ENCODE data around the gene MAIP1. TPM values are rescaled to one million over a fixed set of nuclear protein-coding genes. Genes with fewer than 3 reads are reported as not detected.

Gene MAIP1
- total RNA-seq, 1 experiment from 2014 or later = 23.5 TPM

- Histone ChIP-seq H3K4me3 (peak overlapping the region; percentile 92), H3K27ac (peak overlapping the region; percentile 81), H3K4me2 (peak overlapping the region; percentile 88), H3K9me3 (ENCODE audit: insufficient read depth, low read depth) (no peaks in the 10 kb centered on the region), H3K36me3 (ENCODE audit: low read depth) (peaks cover 18% of the 10 kb centered on the region), H3F3A (ENCODE audit: insufficient read depth, low read depth) (peaks cover 18% of the 10 kb centered on the region; the same call in 1 of the 2 replicates), H2AFZ (peak overlapping the region; percentile 95), H3K27me3 (ENCODE audit: insufficient read depth, low read depth) (no peaks in the 10 kb centered on the region), H3K9me2 (ENCODE audit: insufficient read depth) (no peaks in the 10 kb centered on the region), H3K79me2 (ENCODE audit: low read depth) (peaks cover 79% of the 10 kb centered on the region), H3K4me1 (replicated peaks; ENCODE audit: insufficient read depth) (peaks cover 28% of the 10 kb centered on the region), H4K20me1 (ENCODE audit: insufficient read depth) (peaks cover 4% of the 10 kb centered on the region; the same call in 1 of the 2 replicates)
- intact Hi-C loops (cut with micrococcal nuclease; ENCODE audit: unreplicated experiment) = no loop called here
- POLR2A ChIA-PET (ENCODE audit: unreplicated experiment) = interaction anchor here (0.6 kb wide), 1 partner anchor 993 kb away, joined by 7 read pairs; no protein-coding TSS in a partner anchor
- TF ChIP-seq EZH2 (IDR thresholded peaks at IDR 0.05; ENCODE audit: low read depth) (no peak), CTCF (conservative IDR thresholded peaks at IDR 0.05) (no peak)
- no peak for DNase-seq
- CTCF ChIA-PET = no interaction called here
- BruUV-seq (replicated peaks) = no TSS peak
Measured at GRCh38 chr2:199956062-199956380, 639 bp downstream of the MAIP1 start.

- BruUV-seq (replicated peaks) = no TSS peak
- ChIA-PET POLR2A (ENCODE audit: unreplicated experiment) (interaction anchor here (0.7 kb wide), 1 partner anchor 405 kb away, joined by 3 read pairs; no protein-coding TSS in a partner anchor), CTCF (no interaction called here)
- Histone ChIP-seq H3K4me3 (no peak overlapping the region), H4K20me1 (ENCODE audit: insufficient read depth) (peaks cover 3% of the 10 kb centered on the region; the same call in 1 of the 2 replicates), H3F3A (ENCODE audit: insufficient read depth, low read depth) (peaks cover 18% of the 10 kb centered on the region; the same call in 1 of the 2 replicates), H3K79me2 (ENCODE audit: low read depth) (peaks cover 63% of the 10 kb centered on the region), H3K27me3 (ENCODE audit: insufficient read depth, low read depth) (no peaks in the 10 kb centered on the region), H3K9me2 (ENCODE audit: insufficient read depth) (no peaks in the 10 kb centered on the region), H3K27ac (no peak overlapping the region), H2AFZ (no peak overlapping the region), H3K9me3 (ENCODE audit: insufficient read depth, low read depth) (no peaks in the 10 kb centered on the region), H3K4me2 (peak overlapping the region; percentile 88; the same call in 1 of the 2 replicates), H3K36me3 (ENCODE audit: low read depth) (peaks cover 21% of the 10 kb centered on the region), H3K4me1 (replicated peaks; ENCODE audit: insufficient read depth) (peaks cover 25% of the 10 kb centered on the region)
- TF ChIP-seq CTCF (conservative IDR thresholded peaks at IDR 0.05) (no peak), EZH2 (IDR thresholded peaks at IDR 0.05; ENCODE audit: low read depth) (no peak)
- no peak for DNase-seq
- intact Hi-C loops (cut with micrococcal nuclease; ENCODE audit: unreplicated experiment) = no loop called here
Measured at GRCh38 chr2:199958014-199958413, 2.6 kb downstream of the MAIP1 start.

- Histone ChIP-seq H3K9me2 (ENCODE audit: insufficient read depth) (no peaks in the 10 kb centered on the region), H4K20me1 (ENCODE audit: insufficient read depth) (no peaks in the 10 kb centered on the region), H3K36me3 (ENCODE audit: low read depth) (peaks cover 32% of the 10 kb centered on the region), H3F3A (ENCODE audit: insufficient read depth, low read depth) (no peaks in the 10 kb centered on the region), H3K27me3 (ENCODE audit: insufficient read depth, low read depth) (no peaks in the 10 kb centered on the region), H3K9me3 (ENCODE audit: insufficient read depth, low read depth) (no peaks in the 10 kb centered on the region), H3K27ac (no peak overlapping the region), H3K4me1 (replicated peaks; ENCODE audit: insufficient read depth) (peaks cover 7% of the 10 kb centered on the region), H3K79me2 (ENCODE audit: low read depth) (peaks cover 22% of the 10 kb centered on the region), H3K4me3 (no peak overlapping the region), H3K4me2 (no peak overlapping the region), H2AFZ (no peak overlapping the region)
- ChIA-PET POLR2A (ENCODE audit: unreplicated experiment) (no interaction called here), CTCF (no interaction called here)
- no peak for TF ChIP-seq EZH2 (IDR thresholded peaks at IDR 0.05; ENCODE audit: low read depth)
- intact Hi-C loops (cut with micrococcal nuclease; ENCODE audit: unreplicated experiment) = no loop called here
- no TSS peak for BruUV-seq (replicated peaks)
- DNase-seq = no peak
Measured at GRCh38 chr2:199962203-199962602, 6.8 kb downstream of the MAIP1 start.

GRCh38 chr2:199966405-199966804, 11.0 kb downstream of the MAIP1 start:
- Histone ChIP-seq H3F3A (ENCODE audit: insufficient read depth, low read depth) (no peaks in the 10 kb centered on the region), H3K9me2 (ENCODE audit: insufficient read depth) (no peaks in the 10 kb centered on the region), H3K36me3 (ENCODE audit: low read depth) (peaks cover 14% of the 10 kb centered on the region), H3K27ac (no peak overlapping the region), H4K20me1 (ENCODE audit: insufficient read depth) (no peaks in the 10 kb centered on the region), H3K79me2 (ENCODE audit: low read depth) (no peaks in the 10 kb centered on the region), H3K9me3 (ENCODE audit: insufficient read depth, low read depth) (no peaks in the 10 kb centered on the region), H3K27me3 (ENCODE audit: insufficient read depth, low read depth) (no peaks in the 10 kb centered on the region), H2AFZ (no peak overlapping the region), H3K4me2 (no peak overlapping the region), H3K4me1 (replicated peaks; ENCODE audit: insufficient read depth) (no peaks in the 10 kb centered on the region), H3K4me3 (no peak overlapping the region)
- CTCF ChIA-PET = no interaction called here
- intact Hi-C loops (cut with micrococcal nuclease; ENCODE audit: unreplicated experiment) = no loop called here
- POLR2A ChIA-PET (ENCODE audit: unreplicated experiment) = no interaction called here
- BruUV-seq (replicated peaks) = no TSS peak
- DNase-seq = no peak
- no peak for TF ChIP-seq EZH2 (IDR thresholded peaks at IDR 0.05; ENCODE audit: low read depth)
- TF ChIP-seq CTCF (conservative IDR thresholded peaks at IDR 0.05) = no peak

All from PC-9 (cell line).